Tibial nerve (tissue), 4 donors: ENCODE data around the gene PAPPA. TPM values are rescaled to one million over a fixed set of nuclear protein-coding genes. Genes with fewer than 3 reads are reported as not detected.

Source experiments
- DNase-seq, 2 donors: peaks; one replicate each; pipeline ENCODE4 v3.0.0-alpha.2; 2019; ENCODE audit warnings: low spot score in 2 of 2
- H3K27ac ChIP-seq, 4 donors: fragments of 200-600 bp; sonication (generic) in 3 of 4; one replicate each; pipeline ENCODE4 v1.5.1; 2017 to 2019; ENCODE audit warnings: mild to moderate bottlenecking in 1 of 4
- H3K27me3 ChIP-seq, 2 donors: fragments of 200-600 bp; sonication (generic) in 1 of 2; one replicate each; pipeline versions ENCODE4 v1.5.1 to v1.6.0; 2017 to 2019
- H3K36me3 ChIP-seq, 3 donors: fragments of 200-600 bp; sonication (generic); one replicate each; pipeline ENCODE4 v1.5.1; 2018 to 2019
- H3K4me1 ChIP-seq, 4 donors: fragments of 200-600 bp; sonication (generic) in 3 of 4; one replicate each; pipeline ENCODE4 v1.5.1; 2017 to 2019
- H3K4me3 ChIP-seq, 4 donors: fragments of 200-600 bp; sonication (generic) in 3 of 4; one replicate each; pipeline ENCODE4 v1.5.1; 2017 to 2019; ENCODE audit warnings: mild to moderate bottlenecking in 1 of 4, moderate library complexity in 1 of 4
- H3K9me3 ChIP-seq, 4 donors: fragments of 200-600 bp; sonication (generic) in 3 of 4; one replicate each; pipeline ENCODE4 v1.5.1; 2017 to 2019
- EP300 ChIP-seq, 2 donors: sonication (generic); formaldehyde crosslinking; IDR thresholded peaks; one replicate each; pipeline ENCODE4 v1.6.1; 2017; ENCODE audit warnings: antibody characterized with exemption in 2 of 2, mild to moderate bottlenecking in 1 of 2
- POLR2A ChIP-seq, 2 donors: fragments of 450-650 bp; IDR thresholded peaks; one replicate each; pipeline ENCODE4 v1.6.1; 2017; ENCODE audit warnings: antibody characterized with exemption in 2 of 2, mild to moderate bottlenecking in 2 of 2, moderate library complexity in 2 of 2
- WGBS, 2 donors: methylation state at CpG; one replicate each; pipeline ENCODE4 v1.1.5; 2018; 5-methylcytosine and 5-hydroxymethylcytosine counted together
- total RNA-seq, 4 donors: library from RNA; depleted of rRNA; stranded (reverse); fragments of >200 nt; gene quantifications; one replicate each; pipeline ENCODE4 v1.1.0, GENCODE V29; 2016
- TF ChIP-seq, protein P1 (sequence below), 5 experiments: fragments of 200-600 bp in 3 of 5; fragments of 450-650 bp in 2 of 5; sonication (generic) in 3 of 5; IDR thresholded peaks; one replicate each; pipeline ENCODE4 v1.5.1; 2016 to 2019; ENCODE audit warnings: antibody characterized with exemption in 5 of 5, mild to moderate bottlenecking in 3 of 5, moderate library complexity in 2 of 5

Gene PAPPA
- total RNA-seq, 4 donors from 2014 or later = 1.0 to 8.1 (median 4.0) TPM

DNA sequence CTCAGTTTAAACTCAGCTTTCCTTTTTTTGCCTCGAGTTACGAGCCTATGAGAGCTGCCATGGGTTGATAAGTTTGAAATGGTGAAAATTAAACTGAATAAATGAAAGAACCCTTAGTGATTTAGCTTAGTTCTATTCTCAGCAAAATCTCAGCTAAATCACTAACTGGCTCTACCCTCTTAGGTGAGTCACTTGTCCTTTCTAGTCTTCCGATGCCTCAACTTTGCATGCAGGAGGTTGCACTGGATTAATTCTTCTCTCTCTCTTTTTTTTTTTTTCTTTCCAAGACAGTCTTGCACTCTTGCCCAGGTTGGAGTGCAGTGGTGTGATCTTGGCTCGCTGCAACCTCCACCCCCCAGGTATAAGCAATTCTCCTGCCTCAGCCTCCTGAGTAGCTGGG lies 83.9 kb downstream of the PAPPA start:
- H3K36me3 ChIP-seq = no peaks in the 10 kb centered on the region
- H3K27ac ChIP-seq = no peak overlapping the region
- H3K9me3 ChIP-seq = no peaks in the 10 kb centered on the region
- TF ChIP-seq EP300 (IDR thresholded peaks at IDR 0.05) = no peak
- TF ChIP-seq, protein P1, sequence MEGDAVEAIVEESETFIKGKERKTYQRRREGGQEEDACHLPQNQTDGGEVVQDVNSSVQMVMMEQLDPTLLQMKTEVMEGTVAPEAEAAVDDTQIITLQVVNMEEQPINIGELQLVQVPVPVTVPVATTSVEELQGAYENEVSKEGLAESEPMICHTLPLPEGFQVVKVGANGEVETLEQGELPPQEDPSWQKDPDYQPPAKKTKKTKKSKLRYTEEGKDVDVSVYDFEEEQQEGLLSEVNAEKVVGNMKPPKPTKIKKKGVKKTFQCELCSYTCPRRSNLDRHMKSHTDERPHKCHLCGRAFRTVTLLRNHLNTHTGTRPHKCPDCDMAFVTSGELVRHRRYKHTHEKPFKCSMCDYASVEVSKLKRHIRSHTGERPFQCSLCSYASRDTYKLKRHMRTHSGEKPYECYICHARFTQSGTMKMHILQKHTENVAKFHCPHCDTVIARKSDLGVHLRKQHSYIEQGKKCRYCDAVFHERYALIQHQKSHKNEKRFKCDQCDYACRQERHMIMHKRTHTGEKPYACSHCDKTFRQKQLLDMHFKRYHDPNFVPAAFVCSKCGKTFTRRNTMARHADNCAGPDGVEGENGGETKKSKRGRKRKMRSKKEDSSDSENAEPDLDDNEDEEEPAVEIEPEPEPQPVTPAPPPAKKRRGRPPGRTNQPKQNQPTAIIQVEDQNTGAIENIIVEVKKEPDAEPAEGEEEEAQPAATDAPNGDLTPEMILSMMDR (IDR thresholded peaks at IDR 0.05) = no peak
- no peak for TF ChIP-seq POLR2A (IDR thresholded peaks at IDR 0.05)
- WGBS, 2 donors = 91 to 96% methylated on average over 4 of the region's 4 CpGs
- H3K4me1 ChIP-seq = no peaks in the 10 kb centered on the region
- no peak for DNase-seq
- no peaks in the 10 kb centered on the region for H3K27me3 ChIP-seq
- no peak overlapping the region for H3K4me3 ChIP-seq

DNA sequence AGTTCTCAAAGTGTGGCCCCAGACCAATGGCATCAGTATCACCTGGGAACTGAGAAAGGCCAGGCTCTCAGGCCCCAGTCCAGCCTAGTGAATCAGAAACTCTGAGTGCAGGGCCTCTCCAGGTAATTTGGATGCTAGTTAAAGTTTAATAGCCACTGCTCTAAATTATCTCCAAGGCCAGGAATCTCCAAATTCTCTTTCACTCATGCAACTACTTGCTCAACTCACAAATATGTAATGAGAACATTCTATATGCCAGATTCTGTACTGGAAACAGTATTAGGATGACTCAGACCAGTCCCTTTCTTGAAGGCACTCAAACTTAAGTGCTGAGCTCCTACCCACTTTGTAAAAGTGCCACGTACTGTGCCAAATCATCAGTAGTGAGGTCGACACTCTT lies 84.6 kb downstream of the PAPPA start:
- DNase-seq = no peak
- H3K4me1 ChIP-seq = no peaks in the 10 kb centered on the region
- no peaks in the 10 kb centered on the region for H3K9me3 ChIP-seq
- H3K27ac ChIP-seq = no peak overlapping the region
- H3K36me3 ChIP-seq = no peaks in the 10 kb centered on the region
- 46 to 54% methylated on average over 2 of the region's 2 CpGs for WGBS, 2 donors
- no peak for TF ChIP-seq POLR2A (IDR thresholded peaks at IDR 0.05)
- TF ChIP-seq EP300 (IDR thresholded peaks at IDR 0.05) = no peak
- TF ChIP-seq, protein P1 (IDR thresholded peaks at IDR 0.05) = no peak
- H3K4me3 ChIP-seq = no peak overlapping the region
- no peaks in the 10 kb centered on the region for H3K27me3 ChIP-seq

DNA sequence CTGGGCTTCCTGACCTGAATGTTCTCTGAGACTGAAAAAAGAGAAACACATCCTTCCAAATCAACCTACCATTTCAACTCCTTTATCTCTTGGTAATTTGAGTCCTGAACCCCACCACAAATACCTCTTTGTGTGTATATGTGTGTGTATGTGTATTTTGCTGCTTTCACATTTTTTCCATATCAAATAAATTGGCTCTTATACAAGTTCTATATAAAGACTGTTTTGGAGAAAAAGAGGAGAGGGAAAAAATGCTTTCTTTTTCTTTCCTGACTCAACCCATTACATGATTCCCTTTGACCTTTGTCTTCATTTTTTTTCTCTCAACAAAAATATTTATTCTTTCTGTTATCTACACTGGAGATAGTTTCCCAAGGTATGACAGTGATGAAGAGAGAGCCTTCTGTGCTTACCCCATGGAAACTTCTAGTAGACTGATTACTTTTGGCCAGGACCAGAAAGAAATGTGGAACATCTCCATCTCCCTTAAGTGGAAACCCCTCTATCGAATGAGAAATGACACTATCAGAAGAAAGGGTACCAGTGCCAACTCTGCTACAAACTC lies 85.3 kb downstream of the PAPPA start:
- no peaks in the 10 kb centered on the region for H3K4me1 ChIP-seq
- DNase-seq = no peak
- no peak overlapping the region for H3K27ac ChIP-seq
- no peaks in the 10 kb centered on the region for H3K36me3 ChIP-seq
- no peaks in the 10 kb centered on the region for H3K9me3 ChIP-seq
- WGBS, 2 donors = 44 to 60% methylated on average over 1 of the region's 1 CpG
- no peak overlapping the region for H3K4me3 ChIP-seq
- H3K27me3 ChIP-seq = no peaks in the 10 kb centered on the region
- TF ChIP-seq, protein P1 (IDR thresholded peaks at IDR 0.05) = no peak
- TF ChIP-seq POLR2A (IDR thresholded peaks at IDR 0.05) (no peak), EP300 (IDR thresholded peaks at IDR 0.05) (no peak)

DNA sequence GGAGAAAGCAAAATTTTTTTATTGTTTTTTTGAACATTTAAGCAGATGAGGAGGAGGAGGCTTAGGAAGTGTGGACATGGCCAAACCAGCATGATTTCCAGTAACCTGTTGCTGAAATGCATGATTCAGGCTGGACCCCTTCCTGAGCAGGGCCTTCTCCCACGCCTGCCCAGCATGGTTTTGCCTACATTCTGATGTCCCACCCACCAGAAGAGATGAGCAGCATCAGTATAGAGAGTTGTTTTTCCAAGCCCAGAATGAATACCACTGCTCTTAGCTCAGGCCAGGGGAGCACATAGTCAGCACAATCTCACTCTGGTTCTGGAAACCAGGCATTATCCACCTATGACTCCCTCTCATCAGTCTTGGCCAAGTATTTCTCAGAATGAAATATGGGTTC lies 90.1 kb downstream of the PAPPA start:
- Histone ChIP-seq H3K27ac (no peak overlapping the region), H3K4me1 (no peaks in the 10 kb centered on the region), H3K9me3 (no peaks in the 10 kb centered on the region), H3K27me3 (no peaks in the 10 kb centered on the region), H3K36me3 (no peaks in the 10 kb centered on the region), H3K4me3 (no peak overlapping the region)
- TF ChIP-seq, protein P1 (IDR thresholded peaks at IDR 0.05) = no peak
- no peak for TF ChIP-seq POLR2A (IDR thresholded peaks at IDR 0.05)
- TF ChIP-seq EP300 (IDR thresholded peaks at IDR 0.05) = no peak
- DNase-seq = no peak
- WGBS, 2 donors = 88 to 93% methylated on average over 1 of the region's 1 CpG

DNA sequence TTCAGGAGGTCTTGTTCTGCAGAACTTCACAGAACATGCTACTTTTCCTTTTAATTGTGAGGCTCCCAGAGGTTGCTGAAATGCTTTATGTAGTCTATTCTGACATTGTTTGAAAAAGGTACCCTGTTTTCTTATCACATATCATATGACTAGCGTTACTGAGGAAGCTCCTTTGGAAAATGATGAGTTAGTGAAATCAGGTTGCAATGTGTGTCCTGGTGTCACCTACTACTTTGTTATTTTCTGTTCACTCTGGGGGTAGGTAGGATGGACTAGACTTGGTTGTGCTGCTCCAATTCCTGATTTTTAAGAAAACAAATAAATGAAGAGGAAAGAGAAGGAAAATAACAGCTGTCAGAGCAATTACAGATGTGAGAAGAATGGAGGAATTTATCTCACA lies 93.7 kb downstream of the PAPPA start:
- H3K36me3 ChIP-seq = no peaks in the 10 kb centered on the region
- no peak for DNase-seq
- 88 to 93% methylated on average over 1 of the region's 1 CpG for WGBS, 2 donors
- TF ChIP-seq, protein P1 (IDR thresholded peaks at IDR 0.05) = no peak
- TF ChIP-seq EP300 (IDR thresholded peaks at IDR 0.05) (no peak), POLR2A (IDR thresholded peaks at IDR 0.05) (no peak)
- no peaks in the 10 kb centered on the region for H3K9me3 ChIP-seq
- no peaks in the 10 kb centered on the region for H3K4me1 ChIP-seq
- no peaks in the 10 kb centered on the region for H3K27me3 ChIP-seq
- H3K4me3 ChIP-seq = no peak overlapping the region
- no peak overlapping the region for H3K27ac ChIP-seq
